B cell (primary cell): ENCODE measurements around the gene PPP1R12B.
"Not testable (repeated sequence)": the region's sequence is repeated elsewhere in the genome, so short reads cannot be mapped to it uniquely, and the experiment has no call there.

Source experiments
- EZH2 ChIP-seq: IDR thresholded peaks from 2 replicates; pipeline ENCODE4 v1.6.1; 2012; ENCODE audit warnings: borderline replicate concordance, low read depth, mild to moderate bottlenecking, moderate library complexity, low read length; ENCODE audit not compliant: insufficient read depth, poor library complexity, severe bottlenecking
- TF ChIP-seq, protein P1 (sequence below): fragments of 200-600 bp; IDR thresholded peaks from one replicate; pipeline ENCODE4 v1.8.0; 2022; ENCODE audit warnings: antibody characterized with exemption, mild to moderate bottlenecking

GRCh38 chr1:202619012-202619411, 270.5 kb downstream of the PPP1R12B start:
- TF ChIP-seq, protein P1, sequence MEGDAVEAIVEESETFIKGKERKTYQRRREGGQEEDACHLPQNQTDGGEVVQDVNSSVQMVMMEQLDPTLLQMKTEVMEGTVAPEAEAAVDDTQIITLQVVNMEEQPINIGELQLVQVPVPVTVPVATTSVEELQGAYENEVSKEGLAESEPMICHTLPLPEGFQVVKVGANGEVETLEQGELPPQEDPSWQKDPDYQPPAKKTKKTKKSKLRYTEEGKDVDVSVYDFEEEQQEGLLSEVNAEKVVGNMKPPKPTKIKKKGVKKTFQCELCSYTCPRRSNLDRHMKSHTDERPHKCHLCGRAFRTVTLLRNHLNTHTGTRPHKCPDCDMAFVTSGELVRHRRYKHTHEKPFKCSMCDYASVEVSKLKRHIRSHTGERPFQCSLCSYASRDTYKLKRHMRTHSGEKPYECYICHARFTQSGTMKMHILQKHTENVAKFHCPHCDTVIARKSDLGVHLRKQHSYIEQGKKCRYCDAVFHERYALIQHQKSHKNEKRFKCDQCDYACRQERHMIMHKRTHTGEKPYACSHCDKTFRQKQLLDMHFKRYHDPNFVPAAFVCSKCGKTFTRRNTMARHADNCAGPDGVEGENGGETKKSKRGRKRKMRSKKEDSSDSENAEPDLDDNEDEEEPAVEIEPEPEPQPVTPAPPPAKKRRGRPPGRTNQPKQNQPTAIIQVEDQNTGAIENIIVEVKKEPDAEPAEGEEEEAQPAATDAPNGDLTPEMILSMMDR: not testable (repeated sequence)
- not testable (repeated sequence) for TF ChIP-seq EZH2
